Muscle layer of colon (tissue), 2 donors: ENCODE results near the gene SIGLEC9.

ENCODE experiments used
- H3K27ac ChIP-seq: one replicate; pipeline ENCODE4 v1.7.0; 2013; ENCODE audit warnings: low read depth, mild to moderate bottlenecking, low read length, moderate library complexity
- H3K27me3 ChIP-seq, 2 donors: one replicate each; pipeline ENCODE4 v1.7.0; 2013; ENCODE audit warnings: low read length in 2 of 2, mild to moderate bottlenecking in 2 of 2; ENCODE audit not compliant: insufficient read depth in 2 of 2, control insufficient read depth in 1 of 2
- H3K36me3 ChIP-seq: one replicate; pipeline ENCODE4 v1.7.0; 2013; ENCODE audit warnings: mild to moderate bottlenecking, low read length; ENCODE audit not compliant: insufficient read depth
- H3K4me1 ChIP-seq: one replicate; pipeline ENCODE4 v1.7.0; 2013; ENCODE audit warnings: mild to moderate bottlenecking, low read length; ENCODE audit not compliant: insufficient read depth
- H3K4me3 ChIP-seq, 2 donors: one replicate each; pipeline ENCODE4 v1.7.0; 2013; ENCODE audit warnings: low read length in 2 of 2, low read depth in 1 of 2, mild to moderate bottlenecking in 1 of 2, moderate library complexity in 1 of 2
- H3K9ac ChIP-seq: one replicate; pipeline ENCODE4 v1.7.0; 2013; ENCODE audit warnings: low read length
- H3K9me3 ChIP-seq: one replicate; pipeline ENCODE4 v1.7.0; 2013; ENCODE audit warnings: mild to moderate bottlenecking, low read length
- donor health status: abdominal sarcoma.
- donor health status: Adenocarcinoma of cecum.

SIGLEC9 gene

DNA sequence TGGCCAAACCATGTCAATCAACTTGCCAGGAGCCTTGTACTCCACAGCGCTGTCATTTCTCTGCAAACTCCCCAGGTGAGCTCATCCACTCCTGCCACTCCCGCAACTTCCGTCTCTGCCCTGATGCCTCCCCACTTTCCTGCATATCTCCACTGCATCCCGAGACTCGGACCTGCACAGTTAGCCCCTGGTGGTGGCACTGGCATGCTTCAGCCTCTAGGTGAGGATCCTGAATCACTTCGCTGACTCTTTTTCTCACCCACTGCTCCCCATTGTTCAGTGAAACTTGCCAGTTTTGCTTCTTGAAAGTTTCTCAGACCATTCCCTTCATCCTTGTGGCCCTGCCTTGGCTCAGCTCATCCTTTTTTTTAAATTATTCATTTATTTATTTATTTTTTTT is 13.1 kb upstream of the SIGLEC9 start:
- no peak overlapping the region for H3K27ac ChIP-seq
- no peaks in the 10 kb centered on the region for H3K36me3 ChIP-seq
- H3K9me3 ChIP-seq, result no peaks in the 10 kb centered on the region
- H3K27me3 ChIP-seq, result no peaks in the 10 kb centered on the region
- no peak overlapping the region for H3K9ac ChIP-seq
- H3K4me3 ChIP-seq, result no peak overlapping the region
- peaks cover 15% of the 10 kb centered on the region for H3K4me1 ChIP-seq

DNA sequence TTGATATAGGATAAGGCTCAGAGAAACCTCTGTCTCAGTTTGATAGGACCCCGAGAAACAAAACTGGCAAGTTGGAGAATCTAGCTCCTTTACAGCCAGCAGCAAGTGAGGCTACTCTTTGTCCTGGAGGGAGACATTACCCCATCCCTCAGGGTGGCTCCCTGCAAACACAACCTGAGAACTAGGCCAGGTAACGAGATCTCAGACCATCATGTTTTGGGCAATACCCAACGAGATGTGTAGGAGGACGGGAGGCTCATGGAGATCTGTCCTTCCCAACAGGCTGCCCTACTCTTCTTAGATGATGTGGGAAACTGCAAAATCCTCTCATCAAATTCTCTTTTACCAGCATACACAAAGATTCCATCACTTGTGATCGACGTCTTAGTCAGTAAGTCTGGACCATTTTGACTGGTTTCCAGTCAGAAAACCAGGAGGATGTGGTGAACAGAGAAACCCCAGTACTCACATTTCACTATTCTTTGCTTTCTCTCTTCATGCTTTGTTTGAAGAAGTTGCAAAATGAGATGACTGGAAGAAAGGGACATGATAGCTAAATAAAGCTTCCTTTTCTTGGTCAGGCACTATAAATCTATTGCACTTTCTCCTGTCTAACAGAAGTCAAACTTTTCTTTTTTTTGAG is 10.5 kb upstream of the SIGLEC9 start:
- H3K27ac ChIP-seq, result no peak overlapping the region
- no peaks in the 10 kb centered on the region for H3K4me1 ChIP-seq
- no peaks in the 10 kb centered on the region for H3K9me3 ChIP-seq
- H3K36me3 ChIP-seq, result no peaks in the 10 kb centered on the region
- H3K4me3 ChIP-seq, result no peak overlapping the region
- no peak overlapping the region for H3K9ac ChIP-seq
- no peaks in the 10 kb centered on the region for H3K27me3 ChIP-seq

DNA sequence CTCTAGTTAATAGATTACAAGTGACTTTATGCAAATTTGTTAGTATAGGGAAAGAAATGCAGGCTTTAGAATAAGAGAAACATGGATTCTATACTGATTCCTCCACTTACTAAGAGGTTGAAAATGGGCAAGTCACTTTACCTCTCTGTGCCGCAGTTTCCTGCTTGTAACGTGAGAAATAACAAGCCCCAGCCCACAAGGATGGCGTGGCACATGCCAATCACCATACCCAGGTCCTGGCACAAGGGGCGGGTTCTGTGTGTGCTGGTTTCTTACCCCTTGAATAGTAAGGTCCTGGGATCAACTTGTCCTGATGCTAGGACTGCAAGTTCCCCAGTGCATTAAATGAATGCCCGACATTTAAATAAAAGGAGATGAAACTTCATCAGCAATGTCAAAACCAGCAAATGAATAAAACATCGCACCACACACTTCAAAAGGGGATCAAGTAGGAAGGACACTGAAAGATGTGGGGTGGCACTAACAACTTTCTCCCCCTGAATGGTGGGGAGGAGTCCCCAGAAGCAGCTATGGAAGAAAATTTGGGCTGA is 7.9 kb upstream of the SIGLEC9 start:
- Histone ChIP-seq H3K9me3 (no peaks in the 10 kb centered on the region), H3K27ac (no peak overlapping the region), H3K36me3 (no peaks in the 10 kb centered on the region), H3K4me3 (no peak overlapping the region), H3K4me1 (no peaks in the 10 kb centered on the region), H3K27me3 (no peaks in the 10 kb centered on the region), H3K9ac (no peak overlapping the region)

DNA sequence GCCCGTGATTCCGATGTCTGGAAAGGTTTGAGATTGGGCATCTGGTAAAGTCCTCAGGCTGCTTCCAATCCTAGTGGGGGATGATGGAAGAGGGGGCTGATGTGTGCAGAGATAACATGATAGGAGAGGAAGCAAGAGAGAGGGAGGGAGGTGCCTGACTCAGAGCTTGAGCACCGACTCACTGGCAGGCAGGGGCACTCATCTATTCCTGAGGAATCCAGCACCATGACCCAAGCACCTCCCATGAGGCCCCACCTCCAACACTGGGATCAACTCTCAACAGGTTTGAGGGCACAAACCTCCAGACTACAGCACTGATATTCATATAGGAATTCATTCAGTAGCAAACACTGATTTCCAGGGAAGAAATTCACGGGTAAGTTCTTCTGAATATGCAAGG is 5.6 kb upstream of the SIGLEC9 start:
- no peak overlapping the region for H3K9ac ChIP-seq
- H3K36me3 ChIP-seq, result no peaks in the 10 kb centered on the region
- peaks cover 0 to 2% of the 10 kb centered on the region in 2 donors for H3K27me3 ChIP-seq
- no peaks in the 10 kb centered on the region for H3K4me1 ChIP-seq
- H3K9me3 ChIP-seq, result no peaks in the 10 kb centered on the region
- H3K4me3 ChIP-seq, result no peak overlapping the region
- H3K27ac ChIP-seq, result no peak overlapping the region

DNA sequence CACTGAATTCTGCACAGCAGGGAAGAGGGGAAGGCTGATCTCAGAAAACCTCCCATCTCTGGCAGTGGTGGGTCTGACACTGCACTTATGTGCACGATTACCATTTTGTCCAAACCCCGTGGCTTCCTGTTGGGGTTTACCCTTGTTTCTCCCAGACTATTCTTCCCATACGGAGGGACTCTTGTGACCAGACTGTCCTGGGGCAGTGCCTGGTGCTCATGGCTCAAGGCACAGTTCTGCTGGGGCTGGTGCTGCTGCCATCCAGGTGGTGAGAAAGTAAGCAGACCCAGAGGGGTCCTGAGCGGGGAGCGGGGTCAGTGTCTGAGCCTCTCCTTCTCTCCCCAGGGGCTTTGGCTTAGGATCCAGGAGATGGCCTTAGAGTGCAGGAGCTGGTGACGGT is 5.1 kb upstream of the SIGLEC9 start:
- H3K9me3 ChIP-seq, result no peaks in the 10 kb centered on the region
- H3K27ac ChIP-seq, result no peak overlapping the region

DNA sequence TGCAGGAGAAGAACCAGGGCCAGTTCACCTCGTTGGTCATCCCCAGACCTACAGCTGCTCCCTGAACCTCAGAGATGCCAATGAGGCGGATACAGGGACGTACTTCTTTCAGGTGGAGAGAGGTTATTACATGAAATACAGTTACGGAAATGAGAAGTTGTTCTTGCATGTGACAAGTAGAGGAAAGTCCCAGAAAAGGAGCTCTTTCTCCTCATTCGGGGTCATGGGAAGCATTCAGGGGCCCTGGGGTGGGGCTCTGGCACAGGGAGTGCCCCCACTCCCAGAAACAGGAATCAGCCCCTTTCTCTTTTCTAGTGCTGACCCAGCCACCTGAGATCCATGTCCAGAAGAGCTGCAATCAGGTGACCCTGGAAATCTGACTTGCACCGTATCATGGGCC is 4.5 kb upstream of the SIGLEC9 start:
- no peak overlapping the region for H3K9ac ChIP-seq
- no peaks in the 10 kb centered on the region for H3K9me3 ChIP-seq
- H3K27me3 ChIP-seq, result peaks cover 0 to 5% of the 10 kb centered on the region in 2 donors
- H3K4me3 ChIP-seq, result no peak overlapping the region
- H3K36me3 ChIP-seq, result no peaks in the 10 kb centered on the region
- H3K27ac ChIP-seq, result no peak overlapping the region
- H3K4me1 ChIP-seq, result no peaks in the 10 kb centered on the region

More for the DNA sequence above, 5.1 kb upstream of the SIGLEC9 start:
- H3K4me3 ChIP-seq, result no peak overlapping the region
- H3K27me3 ChIP-seq, result peaks cover 0 to 5% of the 10 kb centered on the region in 2 donors
- H3K36me3 ChIP-seq, result no peaks in the 10 kb centered on the region
- H3K9ac ChIP-seq, result no peak overlapping the region
- no peaks in the 10 kb centered on the region for H3K4me1 ChIP-seq

DNA sequence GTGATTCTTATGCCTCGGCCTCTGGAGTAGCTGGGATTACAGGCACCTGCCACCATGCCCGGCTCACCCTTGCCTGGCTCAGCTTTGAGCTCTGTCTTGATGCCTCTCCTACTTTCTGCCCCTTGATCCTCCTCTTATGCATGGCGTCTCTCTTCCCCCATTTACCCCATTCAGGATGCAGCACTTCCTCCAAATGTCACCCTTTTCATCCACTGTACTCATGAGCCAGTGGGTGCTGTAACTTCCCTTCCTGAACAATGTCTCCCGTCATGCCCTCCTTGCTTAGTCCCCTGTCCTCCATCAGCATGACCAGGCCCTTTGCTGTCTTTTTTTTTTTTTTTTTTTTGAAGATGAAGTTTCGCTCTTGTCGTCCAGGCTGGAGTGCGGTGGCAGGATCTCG is 3.4 kb upstream of the SIGLEC9 start:
- no peak overlapping the region for H3K27ac ChIP-seq
- no peak overlapping the region for H3K4me3 ChIP-seq
- no peaks in the 10 kb centered on the region for H3K4me1 ChIP-seq
- no peak overlapping the region for H3K9ac ChIP-seq
- H3K27me3 ChIP-seq, result peaks cover 0 to 5% of the 10 kb centered on the region in 2 donors
- no peaks in the 10 kb centered on the region for H3K36me3 ChIP-seq
- no peaks in the 10 kb centered on the region for H3K9me3 ChIP-seq

DNA sequence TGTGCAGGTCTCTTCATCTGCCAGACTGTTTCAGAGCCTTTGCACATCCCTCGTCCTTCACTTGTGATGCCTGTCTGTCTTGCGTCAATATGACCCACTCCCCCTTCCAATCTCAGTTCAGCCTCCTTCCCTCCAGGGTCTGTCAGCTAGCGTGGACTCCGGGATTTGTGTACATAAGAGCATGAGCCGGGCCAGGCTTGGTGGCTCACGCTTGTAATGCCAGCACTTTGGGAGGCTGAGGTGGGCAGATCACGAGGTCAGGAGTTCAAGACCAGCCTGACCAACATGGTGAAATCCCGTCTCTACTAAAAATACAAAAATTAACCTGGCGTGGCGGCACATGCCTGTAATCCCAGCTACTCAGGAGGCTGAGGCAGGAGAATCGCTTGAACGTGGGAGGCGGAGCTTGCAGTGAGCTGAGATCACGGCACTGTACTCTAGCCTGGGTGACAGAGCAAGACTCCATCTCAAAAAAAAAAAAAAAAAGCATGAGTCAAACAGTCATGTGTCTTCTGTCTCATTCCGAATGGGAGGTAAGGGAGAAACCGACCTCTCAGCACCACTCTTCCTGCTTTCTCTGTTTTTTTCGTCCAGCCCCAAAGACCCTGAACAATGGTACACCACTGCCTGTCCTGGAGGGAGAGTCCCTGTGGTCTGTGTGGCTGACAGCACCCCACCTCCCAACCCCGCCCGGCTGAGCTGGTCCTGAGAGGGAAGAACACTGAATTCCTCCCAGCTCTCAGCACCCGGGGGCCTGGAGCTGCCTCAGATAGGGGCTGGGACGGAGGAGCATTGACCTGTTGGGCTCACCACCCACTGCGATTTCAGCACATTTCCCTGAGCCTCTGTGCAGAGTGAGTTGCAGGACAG is 2.4 kb upstream of the SIGLEC9 start:
- Histone ChIP-seq H3K27ac (no peak overlapping the region), H3K27me3 (peaks cover 0 to 9% of the 10 kb centered on the region in 2 donors), H3K9me3 (no peaks in the 10 kb centered on the region), H3K36me3 (no peaks in the 10 kb centered on the region), H3K4me3 (no peak overlapping the region), H3K9ac (no peak overlapping the region), H3K4me1 (no peaks in the 10 kb centered on the region)

DNA sequence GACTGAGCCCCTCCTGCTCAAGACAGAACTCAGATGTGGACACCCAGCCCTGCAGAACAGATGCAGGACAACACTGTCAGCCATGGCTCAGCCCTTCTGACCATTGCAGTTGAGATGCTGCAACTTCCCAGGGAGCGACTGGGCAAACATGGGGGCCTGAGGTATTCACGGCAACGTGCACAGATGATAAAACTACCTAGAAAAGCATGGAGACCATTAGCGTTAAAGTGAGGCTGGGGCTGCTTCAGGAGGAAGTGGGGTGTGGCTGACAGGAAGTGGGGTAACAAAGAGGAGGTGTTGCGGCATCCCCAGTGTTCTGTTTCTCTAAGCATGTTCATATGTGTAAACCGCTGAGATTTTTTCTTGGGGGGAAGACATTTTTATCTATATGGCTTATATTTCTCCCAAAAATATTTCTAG is 1.3 kb upstream of the SIGLEC9 start:
- no peak overlapping the region for H3K27ac ChIP-seq
- peaks cover 0 to 9% of the 10 kb centered on the region in 2 donors for H3K27me3 ChIP-seq
- no peaks in the 10 kb centered on the region for H3K9me3 ChIP-seq
- H3K36me3 ChIP-seq, result no peaks in the 10 kb centered on the region
- H3K9ac ChIP-seq, result no peak overlapping the region
- H3K4me1 ChIP-seq, result no peaks in the 10 kb centered on the region
- H3K4me3 ChIP-seq, result no peak overlapping the region

DNA sequence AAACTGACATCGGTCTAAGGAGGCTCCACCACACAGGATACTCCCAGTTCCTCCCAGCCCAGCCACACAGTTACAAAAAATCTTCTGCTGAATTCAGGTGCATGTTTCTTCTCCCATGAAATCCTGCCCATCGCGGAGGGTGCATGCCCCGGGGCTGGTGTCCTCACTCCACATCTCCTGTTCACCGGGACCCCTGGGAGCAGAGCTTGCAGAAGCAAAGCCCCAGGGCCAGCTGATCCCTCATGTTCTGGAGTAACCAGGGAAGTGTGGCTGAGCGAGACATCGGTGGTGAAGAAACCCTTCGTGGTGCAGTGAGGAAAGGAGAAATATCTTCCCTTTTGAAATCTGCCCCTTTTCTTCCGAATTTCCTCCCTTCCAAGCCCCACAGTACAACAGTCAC is 904 bp upstream of the SIGLEC9 start:
- Histone ChIP-seq H3K9ac (no peak overlapping the region), H3K4me3 (no peak overlapping the region), H3K27ac (no peak overlapping the region)

DNA sequence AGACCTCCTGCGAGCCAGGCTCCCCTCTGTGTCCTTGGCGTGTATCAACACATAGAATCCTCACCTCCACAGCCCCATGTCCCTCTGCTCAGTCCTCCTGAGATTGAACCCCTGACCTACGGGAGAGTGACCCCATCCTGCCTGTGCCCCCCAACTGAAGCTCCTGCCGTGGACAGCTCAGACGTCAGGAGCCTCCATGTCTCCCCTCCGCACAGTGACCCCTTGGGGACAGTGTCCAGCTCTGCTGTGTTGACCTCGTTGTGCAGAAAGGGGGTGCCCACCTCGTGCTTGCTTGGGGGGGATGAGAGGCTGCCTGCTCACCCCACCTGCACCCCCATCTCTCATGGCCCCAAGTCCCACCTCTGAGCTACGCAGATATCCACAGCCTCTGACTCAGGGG is 490 bp upstream of the SIGLEC9 start:
- no peaks in the 10 kb centered on the region for H3K9me3 ChIP-seq
- no peaks in the 10 kb centered on the region for H3K36me3 ChIP-seq

More for the DNA sequence above, 904 bp upstream of the SIGLEC9 start:
- no peaks in the 10 kb centered on the region for H3K4me1 ChIP-seq
- peaks cover 0 to 9% of the 10 kb centered on the region in 2 donors for H3K27me3 ChIP-seq
- H3K36me3 ChIP-seq, result no peaks in the 10 kb centered on the region
- H3K9me3 ChIP-seq, result no peaks in the 10 kb centered on the region

More for the DNA sequence above, 490 bp upstream of the SIGLEC9 start:
- no peak overlapping the region for H3K4me3 ChIP-seq
- no peak overlapping the region for H3K9ac ChIP-seq
- no peaks in the 10 kb centered on the region for H3K4me1 ChIP-seq
- H3K27ac ChIP-seq, result no peak overlapping the region
- peaks cover 0 to 9% of the 10 kb centered on the region in 2 donors for H3K27me3 ChIP-seq
